PC-3 (cell line): ENCODE data around the gene TDRD12.

ENCODE experiments used
- EZH2 ChIP-seq: fragments of 300-600 bp; sonication (generic); IDR thresholded peaks from one replicate; pipeline ENCODE4 v1.6.1; 2017; ENCODE audit warnings: antibody characterized with exemption, mild to moderate bottlenecking, low read length; ENCODE audit not compliant: unreplicated experiment
- EZH2phosphoT487 ChIP-seq: fragments of 300-600 bp; sonication (generic); IDR thresholded peaks from 2 replicates; pipeline ENCODE4 v1.6.1; 2018; ENCODE audit warnings: mild to moderate bottlenecking, antibody characterized with exemption, low read length, borderline replicate concordance
- TF ChIP-seq, protein P1 (sequence below): fragments of 300-600 bp; sonication (generic); conservative IDR thresholded peaks from 2 replicates; pipeline ENCODE4 v1.5.1; 2017; ENCODE audit warnings: antibody characterized with exemption, low read depth, mild to moderate bottlenecking, low read length

DNA sequence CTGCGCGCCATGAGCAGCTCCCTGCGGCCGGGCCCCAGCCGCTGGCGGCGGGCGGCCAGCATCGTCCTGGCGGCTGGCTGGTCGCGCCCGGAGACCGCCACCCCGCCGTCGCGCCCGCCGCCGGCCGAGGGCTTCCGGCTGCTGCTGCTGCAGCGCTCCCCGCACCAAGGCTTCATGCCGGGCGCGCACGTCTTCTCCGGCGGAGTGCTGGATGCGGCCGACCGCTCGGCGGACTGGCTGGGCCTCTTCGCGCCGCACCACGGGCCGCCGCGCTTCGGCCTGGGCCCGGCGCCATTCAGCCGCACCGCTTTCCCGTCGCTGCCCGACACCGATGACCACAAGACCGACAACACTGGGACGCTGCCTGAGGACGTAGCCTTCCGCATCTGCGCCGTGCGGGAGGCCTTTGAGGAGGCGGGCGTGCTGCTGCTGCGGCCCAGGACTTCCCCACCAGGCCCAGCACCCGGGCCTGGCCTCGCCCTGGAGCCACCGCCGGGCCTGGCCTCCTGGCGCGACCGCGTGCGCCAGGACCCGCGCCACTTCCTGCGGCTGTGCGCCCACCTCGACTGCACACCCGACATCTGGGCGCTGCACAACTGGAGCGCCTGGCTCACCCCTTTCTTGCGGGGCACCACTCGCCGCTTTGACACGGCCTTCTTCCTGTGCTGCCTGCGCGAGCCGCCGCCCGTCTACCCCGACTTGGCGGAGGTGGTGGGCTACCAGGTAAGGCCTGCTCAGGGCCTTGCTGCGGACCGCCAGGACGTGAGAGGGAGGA, 27.4 kb upstream of the TDRD12 start:
- TF ChIP-seq EZH2phosphoT487 (no peak), EZH2 (no peak)
- TF ChIP-seq, protein P1, sequence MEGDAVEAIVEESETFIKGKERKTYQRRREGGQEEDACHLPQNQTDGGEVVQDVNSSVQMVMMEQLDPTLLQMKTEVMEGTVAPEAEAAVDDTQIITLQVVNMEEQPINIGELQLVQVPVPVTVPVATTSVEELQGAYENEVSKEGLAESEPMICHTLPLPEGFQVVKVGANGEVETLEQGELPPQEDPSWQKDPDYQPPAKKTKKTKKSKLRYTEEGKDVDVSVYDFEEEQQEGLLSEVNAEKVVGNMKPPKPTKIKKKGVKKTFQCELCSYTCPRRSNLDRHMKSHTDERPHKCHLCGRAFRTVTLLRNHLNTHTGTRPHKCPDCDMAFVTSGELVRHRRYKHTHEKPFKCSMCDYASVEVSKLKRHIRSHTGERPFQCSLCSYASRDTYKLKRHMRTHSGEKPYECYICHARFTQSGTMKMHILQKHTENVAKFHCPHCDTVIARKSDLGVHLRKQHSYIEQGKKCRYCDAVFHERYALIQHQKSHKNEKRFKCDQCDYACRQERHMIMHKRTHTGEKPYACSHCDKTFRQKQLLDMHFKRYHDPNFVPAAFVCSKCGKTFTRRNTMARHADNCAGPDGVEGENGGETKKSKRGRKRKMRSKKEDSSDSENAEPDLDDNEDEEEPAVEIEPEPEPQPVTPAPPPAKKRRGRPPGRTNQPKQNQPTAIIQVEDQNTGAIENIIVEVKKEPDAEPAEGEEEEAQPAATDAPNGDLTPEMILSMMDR: no peak
